Erythroblast (primary cell): Measurements from ENCODE around the gene GHR.

ENCODE experiments used
- GATA1 ChIP-seq: IDR thresholded peaks from 2 replicates; pipeline ENCODE4 v1.6.1; 2011; ENCODE audit warnings: low read depth, mild to moderate bottlenecking, control low read depth, low read length, moderate library complexity
- POLR2A ChIP-seq: IDR thresholded peaks from 2 replicates; pipeline ENCODE4 v1.6.1; 2011; ENCODE audit warnings: mild to moderate bottlenecking, low read length

DNA sequence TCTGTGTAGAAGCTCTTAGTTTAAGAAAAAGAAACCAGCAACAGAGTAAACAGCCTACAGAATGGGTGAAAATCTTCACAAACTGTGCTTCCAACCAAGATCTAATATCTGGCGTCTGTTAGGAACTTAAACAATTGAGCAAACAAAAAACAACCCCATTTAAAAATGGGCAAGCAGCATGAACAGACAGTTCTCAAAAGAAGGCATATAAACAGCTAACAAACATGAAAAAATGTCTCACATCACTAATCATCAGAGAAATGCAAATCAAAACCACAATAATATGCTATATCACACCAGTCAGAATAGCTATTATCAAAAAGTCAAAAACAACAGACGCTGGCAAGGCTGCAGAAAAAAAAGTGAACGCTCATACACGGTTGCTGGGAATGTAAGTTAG is 249.7 kb downstream of the GHR start:
- TF ChIP-seq POLR2A, result no peak
- TF ChIP-seq GATA1, result no peak
